HepG2 (cell line): ENCODE measurements around the gene HS6ST2. TPM values are rescaled to one million over a fixed set of nuclear protein-coding genes. Genes with fewer than 3 reads are reported as not detected.

ENCODE experiments used
- ATAC-seq: fragments of 200-7000 bp; cut with Tn5 transposase; 3 replicates; pipeline ENCODE4 v1.9.1; 2020; ENCODE audit warnings: mild to moderate bottlenecking, moderate library complexity
- BruUV-seq: library from RNA; stranded (reverse); fragments of 400-500 nt; replicated peaks from 2 replicates; lab custom pipeline; 2021; lab: Mats Ljungman, UMichigan
- CTCF ChIA-PET: fragments of 300-600 bp; formaldehyde crosslinking; extraction: SDS; loops from one replicate; lab custom pipeline; 2021; ENCODE audit warnings: low total read pairs, inconsistent platforms, low intra/inter-chr PET ratio; lab: Yijun Ruan, JAX
- POLR2A ChIA-PET: fragments of 350-600 bp; sonication (Branson Sonifier 250); formaldehyde crosslinking; loops from one replicate; lab custom pipeline; 2020; ENCODE audit warnings: antibody characterized with exemption, inconsistent platforms; lab: Yijun Ruan, JAX
- DNase-seq: peaks from one replicate; pipeline ENCODE4 v3.0.0-alpha.2; 2015; ENCODE audit warnings: low spot score
- FAIRE-seq: peaks from 3 replicates; lab custom pipeline; 2011; peaks lifted over from hg19 to GRCh38; lab: Jason Lieb, UNC
- H2AFZ ChIP-seq: one replicate; pipeline ENCODE4 v1.6.1; 2011; ENCODE audit warnings: low read length, inconsistent platforms
- H3K27ac ChIP-seq: fragments of 300-600 bp; 3 replicates; pipeline ENCODE4 v1.8.0; 2011; ENCODE audit warnings: mixed run types, mild to moderate bottlenecking, mixed read lengths, low read length, inconsistent platforms; ENCODE audit not compliant: insufficient read depth; ENCODE audit errors: extremely low read length
- H3K27me3 ChIP-seq, 2 experiments: fragments of 200-600 bp in 1 of 2; 2 replicates in 1 of 2; 3 replicates in 1 of 2; pipeline versions ENCODE4 v1.6.0 to v1.8.0; 2011; ENCODE audit warnings: low read length in 2 of 2, mild to moderate bottlenecking in 2 of 2, moderate library complexity in 2 of 2, inconsistent platforms in 1 of 2; ENCODE audit not compliant: insufficient read depth in 2 of 2, control insufficient read depth in 1 of 2
- H3K36me3 ChIP-seq, 2 experiments: fragments of 200-600 bp in 1 of 2; replicated peaks in 1 of 2; 2 replicates in 1 of 2; 3 replicates in 1 of 2; pipeline versions ENCODE4 v1.5.1 to v1.8.0; 2011; ENCODE audit warnings: low read length in 2 of 2, inconsistent platforms in 1 of 2; ENCODE audit not compliant: insufficient read depth in 2 of 2, control insufficient read depth in 1 of 2
- H3K4me1 ChIP-seq: 2 replicates; pipeline ENCODE4 v1.5.1; 2012; ENCODE audit warnings: low read length, inconsistent platforms; ENCODE audit not compliant: insufficient read depth
- H3K4me2 ChIP-seq: 2 replicates; pipeline ENCODE4 v1.6.0; 2011; ENCODE audit warnings: low read depth, low read length, inconsistent platforms
- H3K4me3 ChIP-seq, 3 experiments: fragments of 200-600 bp in 1 of 3; sonication (generic), shearing (Covaris generic) in 1 of 3; replicated peaks in 1 of 3; 2 replicates each; pipeline ENCODE4 v1.5.1; 2011 to 2016; ENCODE audit warnings: low read length in 3 of 3, inconsistent platforms in 2 of 3, low read depth in 2 of 3, mild to moderate bottlenecking in 2 of 3, control low read depth in 1 of 3, mixed read lengths in 1 of 3; ENCODE audit not compliant: insufficient read depth in 1 of 3
- H3K79me2 ChIP-seq: one replicate; pipeline ENCODE4 v1.6.1; 2011; ENCODE audit warnings: low read length, inconsistent platforms; ENCODE audit not compliant: insufficient read depth
- H3K9ac ChIP-seq: 2 replicates; pipeline ENCODE4 v1.6.0; 2011; ENCODE audit warnings: mild to moderate bottlenecking, low read depth, low read length, inconsistent platforms; ENCODE audit not compliant: insufficient read depth
- H3K9me3 ChIP-seq: 2 replicates; pipeline ENCODE4 v1.5.1; 2012; ENCODE audit warnings: mild to moderate bottlenecking, low read length
- H4K20me1 ChIP-seq: 2 replicates; pipeline ENCODE4 v1.6.0; 2011; ENCODE audit warnings: inconsistent platforms, mild to moderate bottlenecking, low read length, moderate library complexity; ENCODE audit not compliant: insufficient read depth
- KLF16 ChIP-seq, 2 experiments: sonication (generic) in 1 of 2; formaldehyde crosslinking in 1 of 2; IDR thresholded peaks; 2 replicates each; pipeline versions ENCODE4 v1.6.1 to v1.8.0; 2016 to 2023; ENCODE audit warnings: missing genetic modification reagents in 2 of 2, missing compliant biosample characterization in 1 of 2
- NFE2L1 ChIP-seq: sonication (generic); formaldehyde crosslinking; IDR thresholded peaks from 2 replicates; pipeline ENCODE4 v1.4.0; 2020; ENCODE audit warnings: missing genetic modification reagents, mild to moderate bottlenecking, borderline replicate concordance
- NRL ChIP-seq: sonication (generic); formaldehyde crosslinking; IDR thresholded peaks from 2 replicates; pipeline ENCODE4 v1.5.0; 2020; ENCODE audit warnings: missing genetic modification reagents, mild to moderate bottlenecking, moderate library complexity, borderline replicate concordance
- RXRB ChIP-seq: IDR thresholded peaks from 2 replicates; pipeline ENCODE4 v1.6.1; 2016; ENCODE audit warnings: borderline replicate concordance, missing genetic modification reagents, missing compliant biosample characterization
- SRSF9 ChIP-seq: fragments of 200-400 bp; formaldehyde crosslinking; IDR thresholded peaks from 2 replicates; pipeline ENCODE4 v1.6.1; 2018; ENCODE audit warnings: borderline replicate concordance, mild to moderate bottlenecking, low read depth, low read length; ENCODE audit not compliant: insufficient read depth, poor library complexity, severe bottlenecking
- TFDP2 ChIP-seq: sonication (generic); formaldehyde crosslinking; IDR thresholded peaks from 2 replicates; pipeline ENCODE4 v1.4.0; 2020; ENCODE audit warnings: missing genetic modification reagents
- ZNF12 ChIP-seq: sonication (generic); formaldehyde crosslinking; IDR thresholded peaks from 2 replicates; pipeline ENCODE4 v1.5.0; 2020; ENCODE audit warnings: missing genetic modification reagents
- ZNF30 ChIP-seq: sonication (generic); formaldehyde crosslinking; IDR thresholded peaks from 2 replicates; pipeline ENCODE4 v1.5.0; 2020; ENCODE audit warnings: mild to moderate bottlenecking, missing genetic modification reagents
- ZUFSP ChIP-seq: sonication (generic); formaldehyde crosslinking; IDR thresholded peaks from 2 replicates; pipeline ENCODE4 v1.9.0; 2021; ENCODE audit warnings: missing genetic modification reagents, mild to moderate bottlenecking, borderline replicate concordance
- WGBS: methylation state at CpG from one replicate; pipeline ENCODE4 v1.1.6; 2017; ENCODE audit warnings: low lambda C conversion rate; 5-methylcytosine and 5-hydroxymethylcytosine counted together
- in situ Hi-C: cut with HindIII; loops from 2 replicates; pipeline ENCODE4 v1.10.0; 2017; ENCODE audit warnings: low pct_unique_long_range_greater_than_20kb; ENCODE audit not compliant: extremely low pct_ligation_motif_present
- intact Hi-C: fragments of 100-400 bp; cut with micrococcal nuclease; formaldehyde crosslinking; loops from one replicate; pipeline ENCODE4 v1.10.0; 2022; ENCODE audit not compliant: unreplicated experiment
- polyA plus RNA-seq, 8 experiments: library from polyadenylated mRNA; depleted of rRNA in 3 of 8; stranded (reverse) in 7 of 8; unstranded in 1 of 8; fragments of >200 nt; fragmentation: Illumina TruSeq in 4 of 8; extraction: Trizol in 4 of 8; gene quantifications; 2 replicates each; pipeline versions ENCODE4 v1.2.1 to v1.2.3, GENCODE V29; 2011 to 2016; ENCODE audit warnings: low read depth in 4 of 8, missing spikeins in 1 of 8, mixed read lengths in 1 of 8; ENCODE audit not compliant: insufficient read depth in 1 of 8
- total RNA-seq, 5 experiments: library from RNA; depleted of rRNA; stranded (reverse); fragments of >200 nt; fragmentation: Illumina TruSeq; extraction: Trizol; gene quantifications; 2 replicates each; pipeline ENCODE4 v1.2.3, GENCODE V29; 2016; ENCODE audit warnings: low read depth in 1 of 5

The HS6ST2 gene
- total and polyA plus RNA-seq, 2 of the 13 experiments (the other 11 are each of a cell fraction or from before 2014, with no cell fraction given): 0.05 TPM; not detected in 1

GRCh38 chrX:132652871-132653270 is 305.6 kb downstream of the HS6ST2 start:
- H3K4me3 ChIP-seq: no peak overlapping the region
- ChIA-PET POLR2A (no interaction called here), CTCF (no interaction called here)
- no TSS peak for BruUV-seq
- H3K36me3 ChIP-seq: no peaks in the 10 kb centered on the region
- WGBS: 49% methylated on average over 4 of the region's 4 CpGs
- TF ChIP-seq SRSF9 (no peak), NRL (CRISPR knock-in tag) (no peak), ZUFSP (CRISPR knock-in tag) (no peak), ZNF12 (CRISPR knock-in tag) (no peak), TFDP2 (CRISPR knock-in tag) (no peak), NFE2L1 (CRISPR knock-in tag) (no peak), RXRB (no peak), ZNF30 (CRISPR knock-in tag) (no peak), KLF16 (CRISPR knock-in tag; IDR thresholded peaks at IDR 0.05) (no peak)
- no peaks in the 10 kb centered on the region for H3K27me3 ChIP-seq
- no peak overlapping the region for H3K27ac ChIP-seq
- H3K4me2 ChIP-seq: no peak overlapping the region
- no peaks in the 10 kb centered on the region for H3K4me1 ChIP-seq
- intact Hi-C loops: no loop called here
- H4K20me1 ChIP-seq: no peaks in the 10 kb centered on the region
- no peak for FAIRE-seq
- no peak overlapping the region for H2AFZ ChIP-seq
- ATAC-seq: no peak
- no peak for DNase-seq
- no peak overlapping the region for H3K9ac ChIP-seq
- H3K9me3 ChIP-seq: no peaks in the 10 kb centered on the region
- in situ Hi-C loops: no loop called here
- H3K79me2 ChIP-seq: no peaks in the 10 kb centered on the region
